Activated gamma-delta T cell treated with Interleukin-2 at 50 U/mL for 16 hours (primary cell): ENCODE data around the gene PRODH.
"Not testable (repeated sequence)": the region's sequence is repeated elsewhere in the genome, so short reads cannot be mapped to it uniquely, and the experiment has no call there.

Experiments used
- DNase-seq: peaks from one replicate; pipeline ENCODE4 v3.0.0-alpha.2; 2020

The PRODH gene

GRCh38 chr22:18935889-18936529 is at the start of gene PRODH:
TSS of gene PRODH (minus strand) at chr22:18936293. CDS start at chr22:18936287, 6 bp downstream.
- no peak for DNase-seq

GRCh38 chr22:18985780-18986179 is 49.7 kb upstream of the PRODH start:
- DNase-seq, result no peak

- no peak for DNase-seq
Measured at GRCh38 chr22:18984564-18984963, 48.5 kb upstream of the PRODH start.

GRCh38 chr22:18983120-18983651 is 47.1 kb upstream of the PRODH start:
- no peak for DNase-seq

GRCh38 chr22:18980829-18981228 is 44.7 kb upstream of the PRODH start:
- DNase-seq, result no peak

- DNase-seq, result no peak
Measured at GRCh38 chr22:18979957-18980356, 43.9 kb upstream of the PRODH start.

- no peak for DNase-seq
Measured at GRCh38 chr22:18978506-18978905, 42.4 kb upstream of the PRODH start.

GRCh38 chr22:18977824-18978425 is 41.8 kb upstream of the PRODH start:
- DNase-seq, result no peak

- no peak for DNase-seq
Measured at GRCh38 chr22:18976197-18976751, 40.2 kb upstream of the PRODH start.

- no peak for DNase-seq
Measured at GRCh38 chr22:18975434-18976196, 39.5 kb upstream of the PRODH start.

- DNase-seq, result no peak
Measured at GRCh38 chr22:18974477-18975180, 38.5 kb upstream of the PRODH start.

GRCh38 chr22:18973264-18974031 is 37.4 kb upstream of the PRODH start:
- DNase-seq, result no peak

- not testable (repeated sequence) for DNase-seq
Measured at GRCh38 chr22:18972591-18972990, 36.5 kb upstream of the PRODH start.

GRCh38 chr22:18972029-18972428 is 35.9 kb upstream of the PRODH start:
- DNase-seq, result not testable (repeated sequence)

- DNase-seq, result no peak
Measured at GRCh38 chr22:18971321-18971751, 35.2 kb upstream of the PRODH start.

GRCh38 chr22:18970948-18971315 is 34.8 kb upstream of the PRODH start:
- DNase-seq, result no peak

- DNase-seq, result no peak
Measured at GRCh38 chr22:18970176-18970947, 34.3 kb upstream of the PRODH start.

GRCh38 chr22:18969158-18969942 is 33.3 kb upstream of the PRODH start:
- not testable (repeated sequence) for DNase-seq

- DNase-seq, result no peak
Measured at GRCh38 chr22:18968011-18968749, 32.1 kb upstream of the PRODH start.
